BJ (cell line): ENCODE measurements around the gene ATP8A2. TPM values are rescaled to one million over a fixed set of nuclear protein-coding genes. Genes with fewer than 3 reads are reported as not detected.

Experiments
- CTCF ChIA-PET: fragments of 350-600 bp; formaldehyde crosslinking; extraction: SDS; loops from one replicate; lab custom pipeline; 2021; ENCODE audit warnings: antibody characterized with exemption, inconsistent platforms; lab: Yijun Ruan, JAX
- POLR2A ChIA-PET: fragments of 300-600 bp; sonication (Branson Sonifier 250); formaldehyde crosslinking; extraction: SDS; loops from one replicate; lab custom pipeline; 2021; ENCODE audit warnings: antibody characterized with exemption; lab: Charles Lee
- DNase-seq: peaks from one replicate; pipeline ENCODE4 v3.0.0-alpha.2; 2011; ENCODE audit warnings: low read depth
- H3K27me3 ChIP-seq: 2 replicates; pipeline ENCODE4 v1.6.0; 2011; ENCODE audit warnings: low read length; ENCODE audit not compliant: control insufficient read depth, insufficient read depth
- H3K36me3 ChIP-seq: 2 replicates; pipeline ENCODE4 v1.5.1; 2011; ENCODE audit warnings: low read length; ENCODE audit not compliant: control insufficient read depth, insufficient read depth
- H3K4me3 ChIP-seq: 2 replicates; pipeline ENCODE4 v1.5.1; 2011; ENCODE audit warnings: low read depth, mild to moderate bottlenecking, control low read depth, low read length
- polyA plus RNA-seq: library from polyadenylated mRNA; depleted of rRNA; stranded (reverse); fragments of >200 nt; gene quantifications from 2 replicates; pipeline ENCODE4 v1.2.3, GENCODE V29; 2011
- TF ChIP-seq, protein P1 (sequence below): IDR thresholded peaks from 2 replicates; pipeline ENCODE4 v1.5.1; 2011; ENCODE audit warnings: low read depth, mild to moderate bottlenecking, control low read depth, inconsistent platforms, low read length, moderate library complexity; ENCODE audit not compliant: insufficient read depth

Gene ATP8A2
- polyA plus RNA-seq, 1 experiment: 0.02 TPM

DNA sequence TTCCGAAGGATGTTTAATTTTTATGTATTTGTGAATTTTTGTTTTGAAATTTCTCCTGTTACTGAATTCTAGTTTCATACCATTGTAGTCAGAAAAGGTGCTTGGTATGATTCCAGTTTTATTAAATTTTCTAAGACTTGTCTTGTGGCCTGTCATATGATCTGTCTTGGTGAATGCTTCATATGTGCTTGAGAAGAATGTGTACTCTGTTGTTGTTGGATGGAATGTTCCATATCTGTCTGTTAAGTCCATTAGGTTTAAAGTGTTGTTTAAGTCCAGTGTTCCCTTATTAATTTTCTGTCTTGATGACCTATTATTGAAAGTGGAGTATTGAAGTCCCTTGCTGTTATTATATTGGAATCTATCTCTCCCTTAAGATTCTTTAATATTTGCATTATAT is 273.9 kb downstream of the ATP8A2 start:
- POLR2A ChIA-PET: no interaction called here
- CTCF ChIA-PET: no interaction called here
- Histone ChIP-seq H3K36me3 (no peaks in the 10 kb centered on the region), H3K4me3 (no peak overlapping the region), H3K27me3 (no peaks in the 10 kb centered on the region)
- DNase-seq: no peak
- TF ChIP-seq, protein P1, sequence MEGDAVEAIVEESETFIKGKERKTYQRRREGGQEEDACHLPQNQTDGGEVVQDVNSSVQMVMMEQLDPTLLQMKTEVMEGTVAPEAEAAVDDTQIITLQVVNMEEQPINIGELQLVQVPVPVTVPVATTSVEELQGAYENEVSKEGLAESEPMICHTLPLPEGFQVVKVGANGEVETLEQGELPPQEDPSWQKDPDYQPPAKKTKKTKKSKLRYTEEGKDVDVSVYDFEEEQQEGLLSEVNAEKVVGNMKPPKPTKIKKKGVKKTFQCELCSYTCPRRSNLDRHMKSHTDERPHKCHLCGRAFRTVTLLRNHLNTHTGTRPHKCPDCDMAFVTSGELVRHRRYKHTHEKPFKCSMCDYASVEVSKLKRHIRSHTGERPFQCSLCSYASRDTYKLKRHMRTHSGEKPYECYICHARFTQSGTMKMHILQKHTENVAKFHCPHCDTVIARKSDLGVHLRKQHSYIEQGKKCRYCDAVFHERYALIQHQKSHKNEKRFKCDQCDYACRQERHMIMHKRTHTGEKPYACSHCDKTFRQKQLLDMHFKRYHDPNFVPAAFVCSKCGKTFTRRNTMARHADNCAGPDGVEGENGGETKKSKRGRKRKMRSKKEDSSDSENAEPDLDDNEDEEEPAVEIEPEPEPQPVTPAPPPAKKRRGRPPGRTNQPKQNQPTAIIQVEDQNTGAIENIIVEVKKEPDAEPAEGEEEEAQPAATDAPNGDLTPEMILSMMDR: no peak

DNA sequence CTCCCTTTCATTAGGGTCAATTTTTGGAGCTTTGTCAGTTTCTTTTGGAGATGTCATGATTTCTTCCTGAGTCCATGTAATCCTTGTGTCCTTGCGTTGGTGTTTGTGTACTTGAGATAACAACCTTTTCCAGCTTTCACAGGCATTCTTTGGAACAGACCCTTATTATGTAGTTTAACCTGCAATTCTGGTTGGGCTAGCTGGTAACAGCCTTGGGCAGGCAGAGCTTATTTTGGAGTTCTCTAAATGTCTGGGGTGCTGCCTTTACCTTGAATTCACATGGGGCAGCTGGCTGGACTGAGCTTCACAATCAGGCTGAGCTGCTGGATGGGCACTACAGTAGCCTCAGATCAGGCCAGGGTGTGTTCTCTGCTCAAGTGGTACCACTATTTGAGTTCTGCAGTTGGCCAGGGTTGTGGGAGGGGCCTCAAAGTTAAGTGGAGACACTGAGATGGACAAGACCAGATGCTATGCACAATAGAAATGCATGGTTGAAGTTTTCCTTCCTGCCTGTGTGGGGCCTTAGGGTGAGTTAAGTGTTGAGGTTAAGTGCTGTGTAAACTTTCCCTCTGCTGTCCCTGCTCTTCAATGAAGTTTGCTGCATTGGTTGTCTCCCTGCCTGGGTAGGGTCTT is 277.3 kb downstream of the ATP8A2 start:
- ChIA-PET CTCF (no interaction called here), POLR2A (no interaction called here)
- no peak for DNase-seq
- Histone ChIP-seq H3K27me3 (no peaks in the 10 kb centered on the region), H3K36me3 (no peaks in the 10 kb centered on the region), H3K4me3 (no peak overlapping the region)
- TF ChIP-seq, protein P1: no peak

DNA sequence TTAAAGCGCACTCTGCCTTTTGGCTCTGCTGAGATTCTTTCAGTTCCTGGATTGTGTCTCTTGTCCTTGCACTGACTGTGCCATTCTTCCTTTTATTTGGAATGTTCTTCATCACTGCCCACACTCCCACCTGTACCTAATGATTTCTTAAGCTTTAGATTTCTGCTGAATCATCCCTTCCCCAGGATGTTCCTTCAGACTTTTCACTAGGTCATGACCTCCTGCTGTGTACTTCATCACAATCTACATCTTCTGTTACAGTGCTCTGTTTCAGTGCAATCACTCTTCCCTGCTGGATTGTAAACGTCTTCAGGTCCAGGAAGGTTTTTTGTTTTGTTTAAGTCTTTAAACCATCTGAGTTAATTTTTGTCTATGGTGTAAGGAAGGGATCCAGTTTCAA is 281.0 kb downstream of the ATP8A2 start:
- ChIA-PET CTCF (no interaction called here), POLR2A (no interaction called here)
- Histone ChIP-seq H3K4me3 (no peak overlapping the region), H3K27me3 (no peaks in the 10 kb centered on the region), H3K36me3 (no peaks in the 10 kb centered on the region)
- no peak for DNase-seq
- TF ChIP-seq, protein P1: no peak

DNA sequence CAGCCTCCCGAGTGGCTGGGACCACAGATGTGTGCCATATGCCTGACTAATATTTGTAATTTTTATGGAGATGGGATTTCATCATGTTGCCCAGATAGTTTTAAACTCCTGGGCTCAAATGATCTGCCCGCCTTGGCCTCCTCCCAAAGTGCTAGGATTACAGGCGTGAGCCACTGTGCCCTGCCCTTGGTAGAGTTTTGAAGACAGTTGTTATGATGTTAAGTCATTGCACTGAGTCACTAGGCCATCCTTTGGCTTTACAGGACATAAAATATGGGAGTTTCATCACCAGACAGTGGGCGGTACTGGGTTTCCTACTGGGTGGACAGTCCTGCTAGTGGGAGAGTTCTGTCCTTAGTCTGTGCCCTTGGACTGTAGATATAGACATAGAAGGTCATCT is 282.5 kb downstream of the ATP8A2 start:
- CTCF ChIA-PET: no interaction called here
- Histone ChIP-seq H3K4me3 (no peak overlapping the region), H3K36me3 (no peaks in the 10 kb centered on the region), H3K27me3 (no peaks in the 10 kb centered on the region)
- TF ChIP-seq, protein P1: no peak
- no peak for DNase-seq
- POLR2A ChIA-PET: no interaction called here

DNA sequence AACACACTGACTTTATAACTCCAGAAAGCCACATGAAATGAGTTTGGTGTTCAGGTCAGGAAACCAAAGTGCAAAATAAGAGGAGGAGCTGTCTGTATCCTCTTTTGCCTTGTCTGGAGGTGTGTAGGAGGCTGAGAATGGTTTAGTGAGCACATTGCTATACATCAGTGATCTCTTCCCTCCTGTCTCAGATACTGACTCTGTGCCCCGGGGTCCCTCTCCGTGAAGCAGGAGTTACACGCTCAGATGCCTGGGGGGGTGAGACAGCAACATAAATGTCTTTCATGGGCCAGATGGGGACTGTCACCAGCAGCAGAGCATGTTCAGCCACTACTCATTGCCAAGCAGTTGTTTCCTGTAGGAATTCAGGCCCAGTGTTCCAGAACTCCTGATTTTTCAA is 285.4 kb downstream of the ATP8A2 start:
- TF ChIP-seq, protein P1: no peak
- no peak for DNase-seq
- Histone ChIP-seq H3K36me3 (no peaks in the 10 kb centered on the region), H3K27me3 (no peaks in the 10 kb centered on the region), H3K4me3 (no peak overlapping the region)
- ChIA-PET POLR2A (no interaction called here), CTCF (no interaction called here)
